LNCaP clone FGC (cell line): ENCODE measurements around the gene SLC9A1.

ENCODE experiments used
- DNase-seq: peaks from one replicate; pipeline ENCODE4 v3.0.0-alpha.2; 2011; ENCODE audit warnings: low read depth
- H3K4me3 ChIP-seq: 2 replicates; pipeline ENCODE4 v1.5.1; 2011; ENCODE audit warnings: mild to moderate bottlenecking, low read depth, low read length, control low read depth
- TF ChIP-seq, protein P1 (sequence below): IDR thresholded peaks from 2 replicates; pipeline ENCODE4 v1.5.1; 2012; ENCODE audit warnings: mild to moderate bottlenecking; ENCODE audit not compliant: control insufficient read depth, insufficient read depth; ENCODE audit errors: extremely low read depth

The SLC9A1 gene

DNA sequence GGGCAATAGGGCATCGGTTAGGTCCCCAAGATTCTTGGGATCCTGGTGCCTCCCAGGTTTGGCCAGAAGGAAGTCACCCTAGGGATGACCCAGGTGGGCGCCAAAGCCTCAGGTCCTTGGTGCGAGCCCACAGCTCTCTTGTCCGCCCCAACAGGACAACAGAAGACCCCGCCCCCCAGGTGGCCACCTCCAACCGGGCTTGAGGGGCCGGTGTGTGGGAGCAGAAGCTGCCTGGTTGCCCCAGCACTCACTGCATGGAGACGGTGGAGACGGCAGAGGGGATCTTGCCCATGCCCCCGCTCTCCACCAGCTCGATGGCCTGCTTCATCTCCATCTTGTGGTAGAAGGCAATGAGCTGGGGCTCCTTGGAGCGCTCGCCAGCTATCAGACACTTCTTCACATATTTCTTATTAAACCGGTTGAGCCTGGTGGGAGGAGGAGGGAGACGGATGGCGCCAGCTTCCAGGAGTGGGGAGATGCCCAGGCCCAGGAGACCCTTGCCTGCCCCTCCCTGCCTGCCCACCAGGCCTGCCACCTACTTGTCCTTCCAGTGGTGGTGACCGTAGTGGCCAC, 52.7 kb downstream of the SLC9A1 start:
- no peak overlapping the region for H3K4me3 ChIP-seq
- DNase-seq = no peak
- TF ChIP-seq, protein P1, sequence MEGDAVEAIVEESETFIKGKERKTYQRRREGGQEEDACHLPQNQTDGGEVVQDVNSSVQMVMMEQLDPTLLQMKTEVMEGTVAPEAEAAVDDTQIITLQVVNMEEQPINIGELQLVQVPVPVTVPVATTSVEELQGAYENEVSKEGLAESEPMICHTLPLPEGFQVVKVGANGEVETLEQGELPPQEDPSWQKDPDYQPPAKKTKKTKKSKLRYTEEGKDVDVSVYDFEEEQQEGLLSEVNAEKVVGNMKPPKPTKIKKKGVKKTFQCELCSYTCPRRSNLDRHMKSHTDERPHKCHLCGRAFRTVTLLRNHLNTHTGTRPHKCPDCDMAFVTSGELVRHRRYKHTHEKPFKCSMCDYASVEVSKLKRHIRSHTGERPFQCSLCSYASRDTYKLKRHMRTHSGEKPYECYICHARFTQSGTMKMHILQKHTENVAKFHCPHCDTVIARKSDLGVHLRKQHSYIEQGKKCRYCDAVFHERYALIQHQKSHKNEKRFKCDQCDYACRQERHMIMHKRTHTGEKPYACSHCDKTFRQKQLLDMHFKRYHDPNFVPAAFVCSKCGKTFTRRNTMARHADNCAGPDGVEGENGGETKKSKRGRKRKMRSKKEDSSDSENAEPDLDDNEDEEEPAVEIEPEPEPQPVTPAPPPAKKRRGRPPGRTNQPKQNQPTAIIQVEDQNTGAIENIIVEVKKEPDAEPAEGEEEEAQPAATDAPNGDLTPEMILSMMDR = no peak

DNA sequence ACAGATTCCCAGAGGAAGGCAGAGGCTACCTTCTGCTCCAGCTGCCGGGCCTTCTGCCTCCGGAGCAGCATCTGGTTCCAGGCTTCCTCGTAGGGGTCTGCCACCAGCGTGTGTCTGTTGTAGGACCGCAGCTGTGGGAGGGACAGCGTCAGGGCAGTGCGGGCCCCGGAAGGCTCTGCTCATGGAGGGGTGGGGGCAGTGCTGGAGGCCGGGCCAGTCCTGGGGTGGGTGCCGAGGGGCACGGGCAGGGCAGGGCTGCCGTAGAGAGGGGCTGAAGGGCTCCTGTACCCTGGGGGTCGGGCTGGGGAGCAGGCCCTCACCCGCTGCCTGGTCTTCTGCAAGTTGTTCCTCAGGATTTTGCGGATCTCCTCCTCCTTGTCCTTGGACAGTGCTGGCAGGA, 53.2 kb downstream of the SLC9A1 start:
- DNase-seq = no peak
- TF ChIP-seq, protein P1 = no peak
- H3K4me3 ChIP-seq = no peak overlapping the region

DNA sequence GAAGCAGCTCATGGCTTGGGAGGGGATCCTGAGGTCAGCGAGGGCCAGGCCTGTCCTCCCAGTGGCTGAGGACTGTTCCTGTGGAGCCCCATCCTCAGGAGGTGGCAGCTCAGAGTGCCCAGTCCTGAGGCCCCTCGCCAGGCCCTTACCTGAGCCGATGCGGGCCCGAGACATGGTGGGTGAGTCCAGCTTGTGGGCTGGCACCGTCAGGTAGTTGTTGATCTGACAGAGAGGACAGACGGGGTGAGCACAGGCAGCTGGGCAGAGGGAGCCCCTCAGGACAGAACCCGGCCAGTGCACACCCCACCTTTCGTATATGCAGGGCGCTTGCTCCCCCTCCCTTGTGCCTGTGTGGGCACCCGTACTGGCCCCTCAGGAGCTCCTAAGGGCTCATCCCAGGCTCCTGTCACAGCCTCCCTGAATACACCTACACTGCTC, 53.9 kb downstream of the SLC9A1 start:
- TF ChIP-seq, protein P1 = no peak
- H3K4me3 ChIP-seq = no peak overlapping the region
- no peak for DNase-seq

DNA sequence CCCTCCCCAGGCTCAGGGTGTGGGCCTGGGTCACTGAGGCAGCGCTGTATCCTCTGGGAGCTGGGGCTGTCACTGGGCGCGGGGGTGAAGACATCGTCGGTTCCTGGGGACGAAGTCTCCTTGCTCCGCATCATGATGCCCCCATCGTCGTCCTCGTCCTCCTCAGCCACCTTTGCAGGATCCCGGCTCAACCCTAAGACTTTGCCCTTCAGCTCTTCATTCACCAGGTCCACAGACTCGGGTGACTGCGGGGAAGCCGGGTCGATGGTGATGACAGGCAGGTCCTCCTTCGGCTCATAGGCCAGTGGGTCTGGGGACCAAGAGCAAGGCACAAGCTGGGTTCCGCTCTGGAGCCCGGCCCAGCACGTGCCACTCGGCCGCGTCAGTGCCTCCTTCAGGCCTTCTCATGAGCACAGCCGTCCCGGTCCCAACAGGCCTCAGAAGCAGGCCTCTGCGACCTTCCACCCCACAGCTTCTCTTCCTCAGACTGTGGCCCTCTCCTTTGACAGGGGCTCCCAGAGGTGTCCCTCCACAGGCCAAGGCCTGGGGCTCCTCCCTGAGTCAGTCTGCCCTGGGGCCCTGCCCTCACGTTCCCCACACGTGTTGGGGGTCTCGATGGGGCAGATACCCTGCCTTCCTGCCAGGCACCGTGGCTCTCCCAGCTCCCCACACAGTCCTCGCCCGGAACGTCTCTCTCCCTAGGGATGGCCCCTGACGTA, 54.4 kb downstream of the SLC9A1 start:
- TF ChIP-seq, protein P1 = no peak
- no peak overlapping the region for H3K4me3 ChIP-seq
- no peak for DNase-seq

DNA sequence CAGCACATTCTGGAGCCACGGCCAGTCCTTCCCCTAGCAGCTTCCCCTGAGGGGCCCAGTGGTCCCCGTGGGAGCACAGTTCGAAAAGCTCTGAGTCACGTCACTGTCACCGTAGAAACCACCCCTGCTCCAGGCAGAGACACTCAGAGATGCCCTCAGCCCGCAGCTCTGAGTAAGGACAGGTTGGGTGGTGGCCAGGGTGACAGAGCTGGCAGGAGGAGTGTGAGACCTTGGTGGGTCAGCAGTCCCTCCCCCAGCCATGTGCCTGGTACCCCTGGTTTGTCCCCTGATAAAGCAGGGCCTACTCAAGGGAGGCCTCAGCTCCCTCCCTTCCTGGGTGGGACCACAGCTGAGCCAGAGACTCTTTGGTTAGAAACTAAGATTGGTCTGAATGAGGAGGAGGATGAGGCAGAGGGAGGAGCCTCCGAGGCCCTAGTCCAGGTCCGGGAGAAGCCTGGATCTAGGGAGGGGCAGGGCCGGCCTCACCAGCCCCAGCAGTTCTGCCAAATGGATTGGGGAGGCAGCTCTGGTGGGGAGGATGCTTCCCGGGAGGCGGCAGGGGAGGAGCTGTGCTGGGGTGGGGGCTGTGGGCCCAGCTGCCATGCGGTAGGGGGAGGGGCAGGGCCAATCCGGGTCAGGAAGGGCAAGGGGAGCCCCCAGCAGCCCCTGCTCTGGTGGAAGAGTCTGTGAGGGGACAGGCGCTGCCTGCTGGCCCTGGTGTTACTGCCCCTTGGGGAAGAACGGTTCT, 55.2 kb downstream of the SLC9A1 start:
- DNase-seq = no peak
- TF ChIP-seq, protein P1 = no peak
- H3K4me3 ChIP-seq = no peak overlapping the region

DNA sequence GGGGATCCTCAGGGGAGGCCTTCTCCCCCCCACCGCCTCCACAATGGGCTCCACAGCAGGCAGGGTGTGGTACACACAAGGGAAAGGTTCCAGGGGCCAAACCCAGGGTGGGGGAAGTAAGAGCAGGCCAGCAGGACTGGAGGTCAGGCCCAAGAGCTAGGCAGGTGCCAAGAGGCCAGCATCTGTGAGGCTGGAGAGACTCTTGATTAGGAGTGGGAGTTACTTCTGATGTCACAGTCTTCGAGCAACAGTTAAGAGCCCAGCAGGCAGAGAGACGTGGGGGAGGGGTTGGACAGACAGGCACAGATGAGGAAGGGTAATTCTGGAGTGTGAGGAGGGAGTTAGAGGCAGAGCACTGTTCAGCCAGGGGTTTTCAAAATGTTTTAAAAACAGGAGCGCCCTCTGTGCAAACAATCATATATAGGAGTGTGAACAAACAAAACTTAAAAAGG, 55.8 kb downstream of the SLC9A1 start:
- no peak for DNase-seq
- TF ChIP-seq, protein P1 = no peak
- H3K4me3 ChIP-seq = no peak overlapping the region
